ENCODE results near the gene UROS.

The UROS gene

DNA sequence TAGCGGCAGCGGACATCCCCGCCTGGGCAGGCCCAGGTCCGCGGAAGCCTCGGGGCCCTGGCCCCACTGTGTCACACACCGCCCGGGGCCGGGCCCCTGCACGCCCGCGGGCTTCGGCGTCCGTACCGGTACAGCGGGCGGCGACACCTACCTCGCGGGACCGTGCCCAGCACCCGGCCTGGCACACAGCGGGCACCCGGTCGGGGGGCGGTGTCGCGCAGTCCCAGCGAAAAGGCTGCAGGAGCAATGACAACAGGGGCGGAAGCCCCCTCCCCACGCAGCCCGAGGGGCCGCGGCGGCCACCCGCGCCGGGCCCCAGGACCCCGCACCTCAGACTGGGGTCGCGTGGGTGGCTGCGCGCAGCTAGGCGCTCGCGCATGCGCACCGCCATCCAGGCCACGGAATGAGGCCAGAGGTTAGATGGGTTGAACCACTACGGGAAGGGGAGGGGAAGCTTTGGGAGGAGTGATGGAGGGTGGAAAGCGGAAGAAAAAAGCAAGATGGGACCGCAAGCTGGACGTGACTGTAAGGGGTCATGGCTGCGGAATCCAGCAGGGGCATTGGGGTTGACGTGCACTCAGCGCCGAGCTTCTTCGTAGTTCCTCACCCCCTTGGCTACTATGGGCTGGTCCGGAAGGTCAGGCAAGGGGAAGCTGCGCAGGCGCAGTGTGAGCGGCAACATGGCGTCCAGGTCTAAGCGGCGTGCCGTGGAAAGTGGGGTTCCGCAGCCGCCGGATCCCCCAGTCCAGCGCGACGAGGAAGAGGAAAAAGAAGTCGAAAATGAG lies at the start of gene UROS, which contains the start of gene BCCIP:
TSS of gene UROS (minus strand) at position 381 of the 785 bp plus-strand sequence. CDS start 6,759 bp downstream, outside the sequence.
TSS of gene BCCIP (plus strand) at position 669 of the 785 bp plus-strand sequence. CDS start at position 681, 12 bp downstream.
- DNase-seq (ENCODE audit: low read depth in 2 of 2) = peak; percentile 83 to 86

DNA sequence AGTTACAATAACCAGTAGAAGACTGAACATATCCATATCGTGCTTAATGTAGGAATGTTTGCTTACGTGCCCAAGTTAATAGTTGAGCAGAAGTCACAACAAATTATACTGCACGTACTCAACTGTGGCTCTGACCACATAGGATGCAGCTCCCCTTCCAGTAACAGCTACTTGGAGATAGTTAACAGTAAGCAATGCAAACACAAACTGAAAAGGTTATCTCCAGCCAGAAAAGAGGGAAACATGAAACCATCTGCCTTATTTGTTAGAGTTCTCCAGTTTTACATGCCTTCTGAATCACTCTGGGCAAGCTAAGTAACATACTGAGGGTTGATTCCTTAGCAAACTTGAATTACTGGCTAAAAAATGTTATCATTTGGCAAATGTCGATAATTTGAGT lies 48.3 kb upstream of the UROS start:
- DNase-seq (ENCODE audit: low read depth in 2 of 2) = no peak

DNA sequence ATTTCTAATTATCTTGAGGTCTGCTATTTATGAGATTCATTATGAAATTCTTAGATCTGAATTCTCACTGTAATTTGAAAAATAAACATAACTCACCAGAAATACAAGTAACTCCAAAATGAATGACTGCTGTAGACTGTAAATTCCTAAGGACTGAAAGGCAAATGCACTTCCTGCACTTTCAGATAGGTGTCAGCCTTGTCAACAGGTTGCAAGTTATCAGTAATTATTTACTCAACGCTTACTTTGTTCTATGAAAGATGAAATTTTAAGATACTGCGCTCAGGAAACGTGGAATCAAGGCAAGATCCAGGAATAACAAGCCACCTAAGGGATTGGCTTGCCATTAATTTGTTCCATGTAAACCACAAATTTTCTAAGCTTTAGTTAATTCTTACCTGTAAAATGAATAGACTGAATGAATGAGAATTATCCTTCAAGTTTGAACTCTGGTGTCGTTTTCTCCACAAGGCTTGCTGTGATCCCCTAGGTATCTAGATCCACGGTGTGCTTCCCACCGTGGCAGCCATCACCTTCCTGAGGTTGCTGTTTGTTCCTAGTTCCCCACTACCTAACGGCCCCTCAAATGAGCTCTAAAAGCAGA lies 45.4 kb upstream of the UROS start:
- no peak for DNase-seq (ENCODE audit: low read depth in 2 of 2)

DNA sequence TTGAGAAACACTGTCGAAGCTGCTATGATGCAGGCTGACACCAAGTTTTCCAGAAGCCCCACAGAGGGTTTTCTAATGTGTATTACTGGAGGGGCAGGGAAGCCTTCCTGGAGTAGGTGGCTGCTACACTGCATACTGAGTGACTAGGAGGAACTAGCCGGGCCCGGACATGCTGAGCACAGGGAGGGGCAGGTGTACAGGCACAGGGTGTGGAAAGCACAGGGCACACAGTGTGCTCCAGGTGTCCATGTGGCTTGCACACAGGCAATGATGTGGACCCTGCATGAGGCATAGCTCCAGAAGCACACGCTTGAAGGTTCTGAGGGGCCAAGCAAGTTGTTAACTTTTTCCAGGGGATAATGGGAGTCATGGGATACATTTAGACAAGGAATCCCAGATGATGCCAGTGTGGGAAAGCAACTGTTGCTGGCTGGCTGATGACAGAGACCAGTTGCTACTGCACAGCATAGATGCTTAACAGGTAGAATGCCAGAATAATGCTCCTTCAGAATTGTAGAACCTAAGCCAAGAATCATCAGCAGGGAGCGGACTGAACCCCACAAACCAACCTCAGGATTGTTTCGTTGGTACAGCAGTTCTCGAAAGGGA lies 43.5 kb upstream of the UROS start:
- DNase-seq (ENCODE audit: low read depth in 2 of 2) = no peak

DNA sequence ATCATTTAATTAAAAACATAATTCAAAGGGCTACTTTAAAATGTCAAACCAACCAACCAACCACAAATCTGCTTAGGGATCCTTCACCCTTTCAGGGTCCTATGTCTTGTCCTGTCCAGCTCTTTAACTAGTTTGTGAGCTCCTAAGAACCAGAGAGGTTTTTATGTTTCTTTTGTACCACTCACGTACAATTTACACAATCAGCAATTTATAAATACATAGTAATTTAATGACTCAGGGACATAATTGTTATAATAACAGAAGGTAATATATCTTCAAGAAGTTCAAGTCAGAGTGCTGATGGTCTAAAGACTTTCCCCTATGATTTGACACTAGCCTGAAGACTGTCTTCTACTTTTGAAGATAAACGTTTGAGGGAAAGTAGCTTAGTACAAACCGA lies 42.1 kb upstream of the UROS start:
- DNase-seq (ENCODE audit: low read depth in 2 of 2) = no peak

DNA sequence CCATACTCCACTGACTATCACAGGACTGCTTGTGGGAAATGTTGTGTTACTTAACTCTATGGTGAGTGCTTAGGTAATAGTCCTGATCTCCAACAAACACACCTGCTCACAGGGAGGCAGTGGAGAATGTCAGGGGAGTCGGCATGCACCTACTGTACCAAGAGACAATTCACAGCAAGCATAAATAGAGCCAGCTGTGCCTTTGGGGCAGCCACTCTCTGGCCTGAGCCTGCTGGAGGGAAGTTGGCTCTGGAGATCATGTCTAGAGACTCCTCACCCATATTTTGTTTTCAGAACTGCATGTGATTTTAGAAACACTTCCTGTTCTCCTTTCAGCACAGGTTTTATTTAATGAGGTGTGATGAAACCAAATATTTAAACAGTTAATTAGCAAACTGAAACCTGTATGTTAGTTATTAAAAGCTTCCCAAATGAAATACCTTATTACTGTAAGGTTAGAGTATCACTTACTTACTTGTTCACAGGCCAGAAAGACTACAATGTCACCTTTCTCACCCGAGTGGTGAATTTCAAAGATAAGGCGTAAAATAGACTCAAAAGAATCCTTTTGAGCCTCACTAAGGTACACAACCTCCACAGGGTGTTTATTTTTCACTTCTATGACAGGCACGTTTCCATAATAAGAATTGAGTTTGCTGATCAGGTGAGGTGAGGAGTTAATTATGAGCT lies 36.2 kb upstream of the UROS start:
- DNase-seq (ENCODE audit: low read depth in 2 of 2) = no peak

DNA sequence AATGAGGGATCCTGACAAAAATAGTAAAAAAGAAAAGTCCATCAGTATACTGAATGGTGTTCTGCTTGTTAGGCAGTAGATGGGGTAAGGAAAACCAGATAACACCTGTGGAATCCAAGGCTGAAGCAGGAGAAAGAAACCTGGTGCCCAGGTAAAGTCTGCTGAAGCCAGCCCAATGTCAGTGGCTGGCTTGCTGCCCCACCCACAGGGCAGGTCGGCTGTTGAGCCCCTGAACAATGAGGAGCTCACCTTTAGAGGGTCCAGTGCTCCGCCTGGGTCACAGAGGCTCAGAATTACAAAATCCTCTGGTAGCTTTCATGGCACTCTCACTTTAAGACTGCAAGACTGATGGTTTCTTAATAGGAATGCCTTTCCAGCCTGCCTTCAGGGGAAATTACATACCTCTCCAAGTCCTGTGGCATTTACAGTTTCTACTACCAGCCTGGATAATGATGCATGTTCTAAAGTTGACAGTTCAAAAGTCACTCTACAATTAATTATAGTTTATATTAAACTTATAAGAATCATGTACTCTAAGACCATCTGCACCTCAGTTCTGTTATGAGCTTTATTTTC lies 34.2 kb upstream of the UROS start:
- no peak for DNase-seq (ENCODE audit: low read depth in 2 of 2)

DNA sequence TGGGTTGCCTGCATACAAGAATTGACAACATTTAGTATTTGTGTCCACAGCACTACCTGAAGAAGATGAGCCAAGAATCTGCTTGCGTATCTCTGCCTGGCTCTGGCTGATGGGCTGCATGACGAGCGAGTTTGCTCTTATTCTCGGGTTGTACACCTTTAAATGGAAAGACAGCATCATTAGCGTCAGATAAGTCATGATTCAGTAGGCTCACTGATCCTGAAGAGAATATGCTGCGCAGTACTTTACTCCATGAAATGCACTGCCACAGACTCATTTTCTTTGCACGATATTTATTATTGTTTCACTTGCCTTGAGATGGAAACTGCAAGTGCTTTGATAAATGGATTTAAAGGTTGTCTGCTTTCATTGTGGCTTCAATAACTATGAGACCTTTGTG lies 29.4 kb upstream of the UROS start:
- DNase-seq (ENCODE audit: low read depth in 2 of 2) = no peak

DNA sequence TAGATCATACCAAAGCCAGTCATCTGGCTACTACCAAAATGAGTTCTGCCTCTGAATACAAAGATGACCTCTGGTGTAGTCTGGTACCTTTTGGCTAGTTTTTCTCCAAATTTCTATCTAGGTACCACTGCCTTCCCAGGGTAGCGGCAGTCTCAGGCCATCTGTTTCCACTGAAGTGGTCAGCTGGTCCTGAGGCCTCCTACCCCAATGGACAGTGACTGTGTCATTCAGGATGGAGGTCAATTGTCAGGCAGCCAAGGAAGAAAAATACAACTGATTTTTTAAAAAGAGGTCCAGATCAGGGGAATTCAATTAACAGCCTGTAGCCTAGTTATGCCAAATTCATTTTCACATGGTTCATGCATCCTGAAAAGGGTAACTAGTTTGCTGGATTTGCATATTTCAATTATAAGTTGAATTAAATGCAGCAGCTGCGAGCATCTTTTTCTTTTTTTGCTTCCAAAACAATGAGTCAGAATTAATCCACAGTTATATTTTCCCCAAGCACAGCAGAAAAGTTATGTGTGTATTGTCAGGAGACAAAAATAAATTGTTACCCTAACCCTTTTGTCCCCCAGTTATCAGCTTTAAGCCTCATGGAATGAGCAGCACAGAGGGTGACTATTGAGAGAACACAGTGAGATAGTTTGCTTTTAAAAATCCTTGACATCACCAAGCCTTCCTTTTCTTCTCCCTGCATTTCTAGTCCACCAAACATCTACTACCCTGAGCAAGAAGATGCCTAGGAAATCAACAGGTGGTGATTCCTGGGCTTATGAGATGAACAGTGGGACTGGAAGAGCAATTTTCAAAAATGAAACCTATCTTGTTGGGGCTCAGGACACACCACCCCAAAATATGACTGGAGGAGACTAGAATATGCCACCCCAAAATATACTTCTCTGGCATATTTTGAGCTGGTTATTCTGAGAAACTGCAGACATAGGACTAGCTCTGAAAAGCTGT lies 28.0 kb upstream of the UROS start:
- DNase-seq (ENCODE audit: low read depth in 2 of 2) = no peak

DNA sequence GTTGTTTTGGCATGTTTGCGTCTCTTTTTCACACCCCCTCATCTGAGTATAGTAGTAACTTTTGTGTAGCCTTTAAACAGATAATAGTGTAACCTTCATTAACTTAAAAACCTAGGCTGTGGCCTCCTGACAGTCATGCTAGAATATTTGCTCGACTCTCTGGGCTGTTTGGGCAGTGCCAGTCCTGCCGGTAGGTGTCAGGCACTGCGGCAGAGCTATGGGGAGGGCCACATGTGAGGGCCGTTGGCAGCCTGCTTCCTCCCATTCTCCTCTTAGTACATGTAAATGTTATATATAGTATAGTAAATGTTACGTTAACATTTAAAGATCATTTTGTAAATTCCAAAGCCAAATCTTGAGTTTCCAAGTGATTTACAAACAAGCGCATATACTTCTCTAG lies 26.4 kb upstream of the UROS start:
- DNase-seq (ENCODE audit: low read depth in 2 of 2) = no peak

DNA sequence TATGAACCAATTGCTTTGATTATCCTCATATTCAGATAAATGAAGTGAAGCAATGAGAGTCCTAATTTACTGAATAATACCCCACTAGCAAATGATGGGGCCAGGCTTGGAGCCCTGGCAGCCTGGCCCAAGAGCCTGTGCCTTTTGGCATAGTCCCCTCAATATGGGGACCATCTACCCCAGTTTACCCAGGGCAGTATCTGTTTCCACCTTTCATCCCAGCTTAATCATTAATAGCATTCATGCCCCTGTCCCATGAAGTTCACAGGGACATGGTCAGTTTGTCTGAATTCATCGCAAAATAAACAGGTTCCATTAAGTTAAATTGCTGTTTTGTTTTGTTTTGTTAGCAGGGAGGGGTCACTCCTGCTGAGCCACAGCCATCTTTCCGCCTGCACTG lies 25.8 kb upstream of the UROS start:
- DNase-seq (ENCODE audit: low read depth in 2 of 2) = no peak

DNA sequence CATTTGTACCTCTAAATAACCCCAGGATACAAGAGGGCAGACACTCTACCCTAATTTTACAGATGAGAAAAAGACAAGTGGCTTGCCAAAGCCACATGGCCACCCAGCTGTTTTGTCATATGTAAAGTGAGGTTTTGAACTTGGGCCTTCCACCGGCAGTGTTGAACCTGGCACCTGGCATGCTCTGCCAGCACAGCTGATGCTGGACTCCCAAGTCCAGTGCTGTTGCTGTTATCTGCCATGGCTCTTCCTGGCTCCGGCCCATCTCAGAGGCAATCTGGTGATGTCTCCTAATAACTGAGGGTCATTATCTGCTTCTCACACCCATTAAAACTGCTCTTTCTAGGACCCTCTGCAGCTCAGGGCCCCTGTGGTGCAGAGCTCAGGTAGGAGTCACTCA lies 25.3 kb upstream of the UROS start:
- no peak for DNase-seq (ENCODE audit: low read depth in 2 of 2)

DNA sequence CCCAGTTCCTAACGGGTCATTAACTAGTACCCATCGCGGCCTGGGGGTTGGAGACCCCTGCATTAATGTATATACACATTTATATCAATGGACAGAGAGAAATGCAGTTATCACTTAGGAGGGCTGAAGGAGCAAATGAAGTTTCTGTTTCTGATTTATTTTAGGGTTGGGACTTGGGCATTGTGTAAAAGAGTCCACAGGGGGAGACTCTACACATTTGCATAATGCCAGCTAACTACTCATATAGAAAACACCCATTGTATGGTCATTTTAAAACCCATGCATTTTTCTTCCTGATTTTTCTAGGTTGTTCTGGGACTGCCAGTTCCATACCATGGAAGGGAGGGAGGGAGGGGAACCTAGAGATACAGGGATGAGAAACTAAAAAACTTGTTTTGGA lies 23.8 kb upstream of the UROS start:
- no peak for DNase-seq (ENCODE audit: low read depth in 2 of 2)

DNA sequence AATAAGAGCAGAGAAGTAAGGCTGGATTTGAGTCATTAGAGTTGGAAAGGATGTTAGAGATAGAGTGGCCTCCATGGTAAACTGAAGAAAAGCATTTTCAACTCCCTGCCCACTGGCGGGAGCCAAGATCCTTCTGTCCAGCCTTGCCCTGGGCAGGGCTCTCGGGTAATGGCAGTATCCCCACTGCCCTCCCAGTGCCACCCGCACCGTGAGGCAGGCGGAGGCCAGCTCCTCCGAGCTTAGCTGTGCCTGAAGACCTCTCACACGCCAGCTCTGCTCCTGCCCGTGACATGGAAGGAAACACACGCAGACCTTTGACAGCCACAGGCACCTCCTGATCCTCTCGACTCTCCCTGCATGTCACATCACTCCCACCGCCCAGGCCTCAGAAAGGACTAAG lies 22.6 kb upstream of the UROS start:
- DNase-seq (ENCODE audit: low read depth in 2 of 2) = no peak

DNA sequence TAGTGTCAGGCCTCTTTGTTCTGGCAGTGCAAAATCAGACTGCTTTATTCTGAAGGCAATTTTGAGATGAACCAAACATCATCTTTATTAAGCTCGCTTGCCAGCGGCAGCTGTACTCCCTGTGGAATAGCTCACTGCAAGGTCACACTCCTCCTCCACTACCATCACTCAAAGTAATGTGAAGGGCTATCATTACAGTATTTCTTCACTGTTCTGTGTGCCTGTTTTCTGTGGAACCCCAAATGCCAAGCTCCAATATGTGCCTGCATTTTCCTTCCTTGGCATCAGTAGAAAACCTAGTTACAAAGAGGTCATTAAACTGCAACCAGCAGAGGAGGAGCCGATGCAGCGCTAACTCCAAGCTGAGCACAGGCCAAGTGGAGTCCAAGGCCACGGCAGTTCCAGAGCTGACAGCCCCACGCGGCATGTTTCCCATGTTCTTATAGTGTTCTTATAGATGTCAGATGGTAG lies 21.7 kb upstream of the UROS start:
- DNase-seq (ENCODE audit: low read depth in 2 of 2) = no peak

DNA sequence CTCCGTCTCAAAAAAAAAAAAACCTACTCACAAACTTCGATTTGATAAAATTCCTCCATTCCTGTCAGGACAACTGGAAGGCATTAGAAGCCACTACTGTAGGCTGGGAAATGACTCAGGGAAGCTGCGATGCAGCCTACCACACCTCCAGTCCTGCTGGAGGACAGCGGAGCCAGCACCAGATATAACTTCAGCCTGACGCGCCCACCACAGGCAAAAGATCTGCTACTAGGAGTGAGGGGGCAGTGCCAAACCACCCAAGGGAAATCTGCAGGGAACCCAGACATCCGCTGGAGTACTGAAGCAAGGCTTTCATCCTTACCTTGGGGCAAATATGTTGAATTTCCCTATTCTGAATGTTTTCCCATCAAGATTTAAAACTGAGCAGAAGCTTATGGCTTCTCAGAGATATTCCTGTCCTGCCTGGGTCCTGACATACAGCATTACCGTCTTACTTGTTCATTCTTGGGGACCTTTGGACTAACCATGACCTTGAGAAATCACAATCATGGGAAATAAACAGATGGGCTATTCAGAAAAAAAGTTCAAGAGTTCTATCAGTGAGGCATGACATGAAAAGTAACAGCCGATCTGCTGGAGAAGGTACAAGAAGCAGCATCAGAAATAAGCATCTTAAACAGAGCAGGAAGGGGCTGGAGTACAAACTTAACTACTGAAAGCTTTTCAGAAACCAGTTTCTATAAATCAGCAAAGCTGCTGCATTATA lies 20.7 kb upstream of the UROS start:
- DNase-seq (ENCODE audit: low read depth in 2 of 2) = no peak

DNA sequence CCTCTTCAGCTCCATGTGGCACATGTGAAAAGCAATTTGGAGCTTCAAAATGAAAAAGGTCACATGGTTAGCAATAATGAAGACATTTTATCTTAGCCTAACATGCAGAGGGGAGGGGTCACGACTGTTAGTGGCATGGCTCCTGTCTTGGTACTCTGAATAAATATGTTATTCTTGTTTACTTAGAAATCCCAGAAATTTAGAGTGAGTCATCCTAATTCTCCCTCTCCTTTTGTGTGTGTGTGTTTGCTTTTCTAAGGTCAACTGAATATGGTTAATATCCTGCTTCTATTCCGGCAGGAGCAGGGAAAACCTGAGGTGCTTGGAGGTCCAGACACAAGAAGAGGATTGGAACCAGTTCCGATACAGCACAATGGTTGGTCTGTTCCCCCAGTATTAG lies 17.9 kb upstream of the UROS start:
- DNase-seq (ENCODE audit: low read depth in 2 of 2) = no peak

DNA sequence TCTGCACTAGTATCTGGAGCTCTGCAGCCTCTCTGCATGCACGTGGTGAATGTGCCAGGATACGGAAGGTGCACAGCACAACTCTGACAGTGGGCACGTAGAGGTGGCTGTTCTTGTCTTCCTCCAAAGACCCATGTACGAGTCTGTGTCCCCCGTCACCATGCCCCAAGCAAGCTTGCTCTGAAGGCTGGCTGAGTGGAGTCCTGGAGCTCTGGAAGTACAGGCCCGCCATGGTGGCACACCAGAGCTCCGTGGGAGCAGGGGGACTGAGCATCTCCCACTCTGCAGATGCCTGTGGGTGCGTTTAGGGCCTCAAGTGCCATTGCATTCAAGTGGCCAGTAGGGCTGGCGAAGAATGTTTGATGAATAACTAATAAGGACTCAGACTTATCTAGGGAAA lies 17.3 kb upstream of the UROS start:
- DNase-seq (ENCODE audit: low read depth in 2 of 2) = no peak

DNA sequence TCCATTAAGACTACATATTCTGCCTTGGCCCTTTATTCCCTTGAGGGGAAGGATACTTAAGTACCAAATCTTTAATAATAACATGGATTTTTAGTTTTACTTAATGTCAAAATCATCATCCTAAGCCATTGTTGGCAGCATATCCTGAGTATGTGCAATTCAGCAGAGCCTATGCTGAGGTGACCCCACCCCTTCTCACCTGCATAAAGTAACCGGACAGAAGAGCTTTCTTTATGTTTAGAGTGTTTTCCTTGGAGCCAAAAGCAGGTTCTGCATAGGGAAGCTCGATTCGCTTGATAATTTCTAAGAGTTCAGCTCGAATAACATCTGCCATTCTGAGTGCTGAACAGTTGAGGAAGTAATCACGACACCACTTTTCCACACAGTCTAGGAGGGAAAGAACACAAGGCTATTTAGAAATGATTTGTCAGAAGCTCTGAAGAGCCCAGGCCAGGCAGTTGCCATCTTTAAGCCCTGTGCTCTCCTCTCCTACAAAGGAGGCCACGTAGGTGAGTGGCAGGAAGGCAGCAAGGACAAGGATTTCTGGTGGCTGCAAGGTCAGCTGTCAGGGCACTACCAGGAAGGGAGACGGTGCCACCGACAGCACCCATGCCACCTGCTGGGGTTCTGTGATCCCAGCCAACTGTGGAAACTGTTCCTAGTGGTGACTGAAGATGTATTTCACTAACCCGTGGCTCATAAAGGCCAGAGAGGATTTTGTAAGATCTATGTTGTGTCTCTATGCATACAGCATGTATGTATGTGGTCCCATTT lies 15.9 kb upstream of the UROS start:
- no peak for DNase-seq (ENCODE audit: low read depth in 2 of 2)
